ENCODE results near the gene SLC24A4. TPM values are rescaled to one million over a fixed set of nuclear protein-coding genes. Genes with fewer than 3 reads are reported as not detected.

SLC24A4 gene
- total RNA-seq, 1 donor from 2014 or later: not detected

DNA sequence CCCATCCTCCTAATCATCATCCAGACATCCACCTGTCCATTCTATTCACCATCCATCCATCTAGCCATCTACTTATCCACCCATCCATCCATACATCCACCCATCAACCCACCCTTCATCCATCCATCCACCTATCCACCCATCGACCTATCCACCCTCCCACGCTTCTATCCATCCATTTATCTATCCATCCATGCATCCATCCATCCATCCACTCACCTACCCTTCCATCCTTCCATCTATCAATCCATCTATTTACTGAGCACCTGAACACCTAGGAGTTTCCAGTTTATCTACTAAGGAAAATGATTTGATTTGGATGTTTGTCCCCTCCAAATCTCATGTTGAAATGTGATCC is 198.1 kb downstream of the SLC24A4 start:
- no peak for DNase-seq (ENCODE audit: low read depth)
- Histone ChIP-seq H3K27me3 (ENCODE audit: control insufficient read depth, insufficient read depth, low read length) (no peaks in the 10 kb centered on the region), H3K4me3 (ENCODE audit: low read depth, low read length) (no peak overlapping the region), H3K36me3 (ENCODE audit: control insufficient read depth, insufficient read depth, low read length) (no peaks in the 10 kb centered on the region)
- TF ChIP-seq CTCF (IDR thresholded peaks at IDR 0.05; ENCODE audit: insufficient read depth, low read length, poor library complexity, severe bottlenecking): no peak

- no peak for TF ChIP-seq CTCF (IDR thresholded peaks at IDR 0.05; ENCODE audit: insufficient read depth, low read length, poor library complexity, severe bottlenecking)
- Histone ChIP-seq H3K27me3 (ENCODE audit: control insufficient read depth, insufficient read depth, low read length) (no peaks in the 10 kb centered on the region), H3K4me3 (ENCODE audit: low read depth, low read length) (no peak overlapping the region), H3K36me3 (ENCODE audit: control insufficient read depth, insufficient read depth, low read length) (no peaks in the 10 kb centered on the region)
- no peak for DNase-seq (ENCODE audit: low read depth)
Observed at GRCh38 chr14:92523752-92524151, 200.8 kb downstream of the SLC24A4 start.

DNA sequence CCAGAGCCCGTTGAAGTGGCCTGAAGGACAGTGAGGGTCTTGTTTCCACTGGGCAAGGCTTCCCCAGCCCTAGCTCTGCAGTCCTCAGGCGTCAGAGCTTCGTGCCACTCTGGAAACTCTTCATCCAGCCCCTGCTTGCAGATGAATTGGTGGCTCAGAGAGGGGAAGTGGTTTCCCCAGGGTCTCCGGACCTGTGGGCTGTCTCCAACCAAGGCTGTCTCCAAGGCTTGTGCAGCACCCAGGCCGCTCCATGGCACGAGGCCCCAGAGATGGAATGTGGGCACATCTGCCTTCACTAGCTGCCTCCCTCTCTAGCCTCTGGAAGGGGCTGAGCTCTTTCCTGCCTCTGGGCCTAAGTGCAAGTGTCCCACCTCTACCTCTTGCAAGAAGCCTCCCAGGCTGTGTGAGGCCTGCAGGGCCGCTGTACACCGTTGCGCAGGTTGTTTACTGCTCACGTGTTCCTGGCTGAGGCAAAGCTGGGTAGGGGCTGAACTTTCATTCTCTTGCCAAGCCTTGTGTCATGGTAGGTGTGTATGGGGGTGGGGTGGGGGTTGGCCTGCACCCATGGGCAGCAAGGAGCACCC is 201.7 kb downstream of the SLC24A4 start:
- no peak for TF ChIP-seq CTCF (IDR thresholded peaks at IDR 0.05; ENCODE audit: insufficient read depth, low read length, poor library complexity, severe bottlenecking)
- H3K27me3 ChIP-seq (ENCODE audit: control insufficient read depth, insufficient read depth, low read length): no peaks in the 10 kb centered on the region
- DNase-seq (ENCODE audit: low read depth): no peak
- H3K36me3 ChIP-seq (ENCODE audit: control insufficient read depth, insufficient read depth, low read length): no peaks in the 10 kb centered on the region
- no peak overlapping the region for H3K4me3 ChIP-seq (ENCODE audit: low read depth, low read length)

GRCh38 chr14:92525322-92526095 is 202.5 kb downstream of the SLC24A4 start:
- no peaks in the 10 kb centered on the region for H3K36me3 ChIP-seq (ENCODE audit: control insufficient read depth, insufficient read depth, low read length)
- TF ChIP-seq CTCF (IDR thresholded peaks at IDR 0.05; ENCODE audit: insufficient read depth, low read length, poor library complexity, severe bottlenecking): no peak
- H3K27me3 ChIP-seq (ENCODE audit: control insufficient read depth, insufficient read depth, low read length): no peaks in the 10 kb centered on the region
- DNase-seq (ENCODE audit: low read depth): no peak
- no peak overlapping the region for H3K4me3 ChIP-seq (ENCODE audit: low read depth, low read length)

GRCh38 chr14:92527721-92528120 is 204.8 kb downstream of the SLC24A4 start:
- Histone ChIP-seq H3K36me3 (ENCODE audit: control insufficient read depth, insufficient read depth, low read length) (no peaks in the 10 kb centered on the region), H3K4me3 (ENCODE audit: low read depth, low read length) (no peak overlapping the region), H3K27me3 (ENCODE audit: control insufficient read depth, insufficient read depth, low read length) (no peaks in the 10 kb centered on the region)
- DNase-seq (ENCODE audit: low read depth): no peak
- no peak for TF ChIP-seq CTCF (IDR thresholded peaks at IDR 0.05; ENCODE audit: insufficient read depth, low read length, poor library complexity, severe bottlenecking)

Data from kidney epithelial cell (primary cell).